Stimulated activated CD8-positive, alpha-beta memory T cell treated with anti-CD3 and anti-CD28 coated beads, Interleukin-15, amount 100 ng/mL, for 4 hours (primary cell): ENCODE measurements around the gene CAMKMT.
"Not testable (repeated sequence)": the region's sequence is repeated elsewhere in the genome, so short reads cannot be mapped to it uniquely, and the experiment has no call there.

Source experiments
- DNase-seq, 2 donors: peaks; one replicate each; pipeline ENCODE4 v3.0.0-alpha.2; 2020; ENCODE audit warnings: low read depth in 2 of 2

CAMKMT gene

GRCh38 chr2:44505664-44506063 is 143.9 kb downstream of the CAMKMT start:
- DNase-seq = not testable (repeated sequence)

- no peak for DNase-seq
Observed at GRCh38 chr2:44510246-44510645, 148.5 kb downstream of the CAMKMT start.

GRCh38 chr2:44515416-44515815 is 153.7 kb downstream of the CAMKMT start:
- DNase-seq = no peak

GRCh38 chr2:44519026-44519425 is 157.3 kb downstream of the CAMKMT start:
- DNase-seq = no peak

GRCh38 chr2:44522846-44523245 is 161.1 kb downstream of the CAMKMT start:
- DNase-seq = no peak

GRCh38 chr2:44524347-44524926 is 162.7 kb downstream of the CAMKMT start:
- DNase-seq = no peak

- DNase-seq = no peak
Observed at GRCh38 chr2:44526352-44526751, 164.6 kb downstream of the CAMKMT start.

- DNase-seq = no peak
Observed at GRCh38 chr2:44528595-44528994, 166.8 kb downstream of the CAMKMT start.

- DNase-seq = no peak
Observed at GRCh38 chr2:44529448-44529847, 167.7 kb downstream of the CAMKMT start.

- DNase-seq = no peak
Observed at GRCh38 chr2:44531289-44531688, 169.5 kb downstream of the CAMKMT start.

- DNase-seq = no peak
Observed at GRCh38 chr2:44532031-44532430, 170.3 kb downstream of the CAMKMT start.

GRCh38 chr2:44533508-44533907 is 171.8 kb downstream of the CAMKMT start:
- DNase-seq = no peak

GRCh38 chr2:44535376-44535775 is 173.6 kb downstream of the CAMKMT start:
- DNase-seq = no peak

- no peak for DNase-seq
Observed at GRCh38 chr2:44537264-44537663, 175.5 kb downstream of the CAMKMT start.

GRCh38 chr2:44542520-44542919 is 180.8 kb downstream of the CAMKMT start:
- DNase-seq = no peak

GRCh38 chr2:44543773-44544725 is 182.3 kb downstream of the CAMKMT start:
- no peak for DNase-seq

- DNase-seq = no peak
Observed at GRCh38 chr2:44545005-44545404, 183.3 kb downstream of the CAMKMT start.

GRCh38 chr2:44546459-44547127 is 184.8 kb downstream of the CAMKMT start:
- no peak for DNase-seq

GRCh38 chr2:44547718-44548117 is 186.0 kb downstream of the CAMKMT start:
- DNase-seq = no peak

- no peak for DNase-seq
Observed at GRCh38 chr2:44548221-44549098, 186.7 kb downstream of the CAMKMT start.

- DNase-seq = no peak
Observed at GRCh38 chr2:44549099-44549471, 187.3 kb downstream of the CAMKMT start.

GRCh38 chr2:44549856-44550255 is 188.1 kb downstream of the CAMKMT start:
- no peak for DNase-seq
